BE2C (cell line): ENCODE results near the gene FAM217A.
"Not testable (repeated sequence)": the region's sequence is repeated elsewhere in the genome, so short reads cannot be mapped to it uniquely, and the experiment has no call there.

Experiments used
- DNase-seq: peaks from one replicate; pipeline ENCODE4 v3.0.0-alpha.2; 2020
- H3K27me3 ChIP-seq: fragments of 250-450 bp; sonication (Bioruptor Pico); 2 replicates; pipeline ENCODE4 v1.5.1; 2020; ENCODE audit warnings: mild to moderate bottlenecking
- H3K36me3 ChIP-seq: fragments of 250-450 bp; sonication (Bioruptor Pico); 2 replicates; pipeline ENCODE4 v1.5.1; 2020; ENCODE audit warnings: mild to moderate bottlenecking
- H3K4me1 ChIP-seq: fragments of 250-450 bp; sonication (Bioruptor Pico); 2 replicates; pipeline ENCODE4 v1.5.1; 2020
- H3K4me3 ChIP-seq: 2 replicates; pipeline ENCODE4 v1.5.1; 2011; ENCODE audit warnings: low read depth, low read length
- H3K9me3 ChIP-seq: fragments of 250-450 bp; sonication (Bioruptor Pico); 2 replicates; pipeline ENCODE4 v1.5.1; 2020
- TF ChIP-seq, protein P1 (sequence below): IDR thresholded peaks from 2 replicates; pipeline ENCODE4 v1.5.1; 2012; ENCODE audit warnings: mild to moderate bottlenecking, low read depth, low read length

The FAM217A gene

DNA sequence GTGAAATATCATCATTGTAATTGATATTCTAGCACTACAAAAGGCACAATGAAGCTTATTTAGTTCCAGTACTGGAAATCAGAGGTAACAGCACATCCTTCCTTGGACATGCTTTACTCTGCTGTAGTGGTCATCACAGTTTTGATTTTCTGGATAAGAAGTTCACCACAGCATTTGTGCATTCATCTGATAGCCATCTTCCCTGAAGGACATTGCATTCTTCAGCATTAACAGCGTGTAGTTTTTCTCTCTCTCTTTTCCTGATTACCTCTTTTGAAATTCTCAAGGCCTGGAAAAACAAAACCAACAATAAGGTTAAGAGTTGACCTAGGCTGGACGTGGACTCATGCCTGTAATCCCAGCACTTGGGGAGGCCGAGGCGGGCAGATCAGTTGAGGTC, 36.8 kb upstream of the FAM217A start:
- H3K9me3 ChIP-seq = no peaks in the 10 kb centered on the region
- DNase-seq = no peak
- H3K4me1 ChIP-seq = no peaks in the 10 kb centered on the region
- no peak overlapping the region for H3K4me3 ChIP-seq
- TF ChIP-seq, protein P1, sequence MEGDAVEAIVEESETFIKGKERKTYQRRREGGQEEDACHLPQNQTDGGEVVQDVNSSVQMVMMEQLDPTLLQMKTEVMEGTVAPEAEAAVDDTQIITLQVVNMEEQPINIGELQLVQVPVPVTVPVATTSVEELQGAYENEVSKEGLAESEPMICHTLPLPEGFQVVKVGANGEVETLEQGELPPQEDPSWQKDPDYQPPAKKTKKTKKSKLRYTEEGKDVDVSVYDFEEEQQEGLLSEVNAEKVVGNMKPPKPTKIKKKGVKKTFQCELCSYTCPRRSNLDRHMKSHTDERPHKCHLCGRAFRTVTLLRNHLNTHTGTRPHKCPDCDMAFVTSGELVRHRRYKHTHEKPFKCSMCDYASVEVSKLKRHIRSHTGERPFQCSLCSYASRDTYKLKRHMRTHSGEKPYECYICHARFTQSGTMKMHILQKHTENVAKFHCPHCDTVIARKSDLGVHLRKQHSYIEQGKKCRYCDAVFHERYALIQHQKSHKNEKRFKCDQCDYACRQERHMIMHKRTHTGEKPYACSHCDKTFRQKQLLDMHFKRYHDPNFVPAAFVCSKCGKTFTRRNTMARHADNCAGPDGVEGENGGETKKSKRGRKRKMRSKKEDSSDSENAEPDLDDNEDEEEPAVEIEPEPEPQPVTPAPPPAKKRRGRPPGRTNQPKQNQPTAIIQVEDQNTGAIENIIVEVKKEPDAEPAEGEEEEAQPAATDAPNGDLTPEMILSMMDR = no peak
- no peaks in the 10 kb centered on the region for H3K36me3 ChIP-seq
- peaks cover 7% of the 10 kb centered on the region for H3K27me3 ChIP-seq

DNA sequence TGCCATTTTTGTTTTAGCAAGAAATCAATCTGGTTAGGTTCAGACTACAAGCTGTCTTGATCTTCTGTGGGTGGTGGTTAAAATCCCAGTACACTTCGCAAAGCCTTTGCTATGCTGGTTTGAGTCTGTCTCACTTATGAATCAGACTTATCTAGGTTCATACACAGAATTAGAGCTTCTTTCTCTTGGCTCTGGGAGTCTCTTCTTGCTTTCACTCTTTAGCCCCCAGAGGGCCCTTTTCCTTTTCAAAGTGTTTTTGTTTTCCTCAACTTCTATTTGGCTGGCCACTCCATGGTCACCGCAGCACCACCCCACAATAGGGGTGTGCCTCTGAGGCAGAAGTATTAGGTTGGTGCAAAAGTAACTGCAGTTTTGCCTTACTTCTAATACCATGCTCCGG, 35.2 kb upstream of the FAM217A start:
- no peaks in the 10 kb centered on the region for H3K4me1 ChIP-seq
- H3K9me3 ChIP-seq = no peaks in the 10 kb centered on the region
- TF ChIP-seq, protein P1 = no peak
- H3K36me3 ChIP-seq = no peaks in the 10 kb centered on the region
- H3K27me3 ChIP-seq = peaks cover 8% of the 10 kb centered on the region
- H3K4me3 ChIP-seq = no peak overlapping the region
- DNase-seq = no peak

DNA sequence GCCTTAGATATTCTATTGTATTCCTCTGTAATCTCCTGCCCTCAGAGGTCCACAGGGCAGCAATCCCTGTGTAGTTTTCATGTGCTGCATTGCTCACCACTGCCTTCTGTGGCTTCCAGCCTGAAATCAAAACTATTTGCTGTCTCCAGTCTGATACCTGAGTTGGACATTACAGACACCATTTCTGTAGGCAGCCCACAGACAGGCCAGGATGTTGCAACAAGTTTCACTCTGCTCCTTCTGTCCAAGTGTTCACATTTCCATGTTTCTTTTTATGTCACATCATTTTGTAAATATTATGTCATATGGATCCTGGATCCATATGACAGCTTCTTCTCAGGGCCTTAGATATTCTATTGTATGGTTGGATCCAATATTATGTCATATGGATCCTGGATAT, 34.7 kb upstream of the FAM217A start:
- TF ChIP-seq, protein P1 = no peak
- Histone ChIP-seq H3K4me3 (no peak overlapping the region), H3K36me3 (no peaks in the 10 kb centered on the region), H3K9me3 (no peaks in the 10 kb centered on the region), H3K4me1 (no peaks in the 10 kb centered on the region), H3K27me3 (peaks cover 13% of the 10 kb centered on the region)
- DNase-seq = no peak

DNA sequence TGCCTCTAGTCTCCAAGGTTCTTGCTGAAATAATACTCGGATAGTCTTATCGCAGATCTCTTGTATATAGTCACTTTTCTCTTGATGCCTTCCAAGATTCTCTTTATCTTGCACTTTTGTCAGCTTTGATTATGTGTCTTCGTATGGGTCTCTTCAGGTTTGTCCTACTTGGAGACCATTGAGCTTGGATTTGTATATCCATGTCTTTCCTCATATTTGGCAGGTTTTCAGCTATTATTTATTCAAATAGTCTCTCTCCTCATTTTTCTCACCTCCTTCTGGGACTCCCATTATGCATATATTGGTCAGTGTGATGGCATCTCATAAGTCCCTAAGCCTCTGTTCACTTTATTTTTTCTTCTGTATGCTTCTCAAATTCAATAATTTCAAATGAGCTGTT, 33.4 kb upstream of the FAM217A start:
- peaks cover 26% of the 10 kb centered on the region for H3K27me3 ChIP-seq
- no peaks in the 10 kb centered on the region for H3K36me3 ChIP-seq
- DNase-seq = no peak
- no peaks in the 10 kb centered on the region for H3K9me3 ChIP-seq
- TF ChIP-seq, protein P1 = no peak
- H3K4me3 ChIP-seq = no peak overlapping the region
- H3K4me1 ChIP-seq = no peaks in the 10 kb centered on the region

DNA sequence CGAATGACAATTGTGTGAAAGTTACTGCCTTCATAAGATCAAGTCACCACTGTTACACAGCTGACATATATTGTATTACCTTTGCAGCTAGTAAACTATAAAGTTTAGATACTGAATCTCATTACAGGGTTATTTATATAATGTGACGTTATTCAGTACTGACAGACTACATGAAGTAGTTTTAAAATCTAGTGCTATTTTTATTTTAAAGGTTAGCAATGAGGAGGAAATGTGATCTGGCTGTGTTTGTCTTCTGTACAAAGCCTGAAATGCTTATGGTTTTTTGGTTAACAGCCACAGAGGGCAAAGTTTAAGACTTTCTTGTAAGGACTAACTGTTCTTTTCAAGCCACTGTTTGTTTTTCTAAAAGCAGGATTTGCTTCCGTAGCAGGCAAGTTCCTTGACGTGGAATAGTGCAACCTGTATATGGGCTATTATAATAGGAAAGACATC, 30.5 kb upstream of the FAM217A start:
- not testable (repeated sequence) for H3K4me3 ChIP-seq, DNase-seq, H3K4me1 ChIP-seq, H3K9me3 ChIP-seq, H3K36me3 ChIP-seq
- H3K27me3 ChIP-seq = peaks cover 26% of the 10 kb centered on the region

DNA sequence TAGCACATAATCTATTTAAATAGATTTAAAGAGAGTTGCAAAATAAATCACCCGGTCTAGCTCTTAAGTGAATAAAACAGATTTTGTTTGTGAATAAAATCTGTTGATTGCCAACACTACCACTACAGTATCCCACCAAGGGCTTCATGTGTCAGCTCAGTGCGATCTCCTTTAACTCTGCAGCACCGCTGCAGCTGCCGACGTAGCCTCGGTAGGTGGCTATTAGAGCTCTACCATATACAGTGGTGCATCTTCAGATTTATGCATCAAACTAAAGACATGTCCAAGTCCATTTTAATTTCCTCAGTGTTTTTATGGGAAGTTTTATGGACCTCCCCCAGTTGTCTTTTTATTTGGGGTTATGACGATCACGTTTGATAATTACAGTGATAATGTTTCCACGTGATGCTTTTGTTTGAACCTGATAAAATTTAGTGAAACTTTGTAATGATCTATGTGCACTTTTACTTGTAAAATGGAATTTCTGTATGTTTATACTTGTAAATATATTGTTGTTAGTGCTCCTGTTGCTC, 29.7 kb upstream of the FAM217A start:
- Histone ChIP-seq H3K4me1 (no peaks in the 10 kb centered on the region), H3K27me3 (peaks cover 26% of the 10 kb centered on the region), H3K4me3 (no peak overlapping the region), H3K9me3 (no peaks in the 10 kb centered on the region), H3K36me3 (no peaks in the 10 kb centered on the region)
- no peak for DNase-seq
- TF ChIP-seq, protein P1 = no peak

DNA sequence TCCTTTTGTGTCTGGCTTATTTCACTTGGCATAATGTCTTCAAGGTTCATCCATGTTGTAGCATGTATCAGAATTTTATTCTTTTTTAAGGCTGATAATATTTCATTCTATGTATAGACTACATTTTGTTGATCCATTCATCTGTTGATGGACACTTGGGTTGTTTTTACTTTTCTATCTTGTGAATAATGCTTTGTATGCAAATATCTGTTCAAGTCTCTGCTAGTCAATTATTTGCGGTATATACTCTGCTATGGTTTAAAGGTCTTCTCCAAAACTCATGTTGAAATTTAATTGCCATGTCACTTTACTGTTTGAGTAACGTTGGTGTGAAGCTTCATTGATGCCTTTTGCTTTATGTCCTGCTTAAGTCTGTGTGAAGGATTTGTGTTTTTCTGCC, 28.9 kb upstream of the FAM217A start:
- H3K36me3 ChIP-seq = no peaks in the 10 kb centered on the region
- H3K4me1 ChIP-seq = no peaks in the 10 kb centered on the region
- TF ChIP-seq, protein P1 = no peak
- no peak overlapping the region for H3K4me3 ChIP-seq
- no peak for DNase-seq
- peaks cover 26% of the 10 kb centered on the region for H3K27me3 ChIP-seq
- H3K9me3 ChIP-seq = no peaks in the 10 kb centered on the region
